IMR-90 (cell line): ENCODE data around the gene USP32. TPM values are rescaled to one million over a fixed set of nuclear protein-coding genes. Genes with fewer than 3 reads are reported as not detected.
A peak's percentile ranks its signal among the peaks of the same experiment; 100 is the strongest.

Experiments
- ATAC-seq: fragments of 200-7000 bp; cut with Tn5 transposase; 2 replicates; pipeline ENCODE4 v1.9.1; 2020; ENCODE audit warnings: low read depth, mild to moderate bottlenecking, moderate library complexity
- BruUV-seq: library from RNA; stranded (reverse); fragments of 400-500 nt; replicated peaks from 2 replicates; lab custom pipeline; 2021; lab: Mats Ljungman, UMichigan
- CTCF ChIA-PET: fragments of 300-600 bp; formaldehyde crosslinking; extraction: SDS; loops from one replicate; lab custom pipeline; 2021; ENCODE audit warnings: antibody characterized with exemption; lab: Yijun Ruan, JAX
- POLR2A ChIA-PET: fragments of 300-600 bp; sonication (Branson Sonifier 250); formaldehyde crosslinking; loops from one replicate; lab custom pipeline; 2022; ENCODE audit warnings: antibody characterized with exemption; ENCODE audit not compliant: unreplicated experiment; lab: Charles Lee
- DNase-seq: peaks from one replicate; pipeline ENCODE4 v3.0.0; 2013
- H2AFZ ChIP-seq: replicated peaks from 2 replicates; pipeline ENCODE3; 2013; ENCODE audit warnings: low read length, mild to moderate bottlenecking; ENCODE audit not compliant: poor library complexity
- H2AK5ac ChIP-seq: 2 replicates; pipeline ENCODE4 v1.6.1; 2013; ENCODE audit warnings: low read depth, low read length, inconsistent platforms
- H2AK9ac ChIP-seq: replicated peaks from 2 replicates; pipeline ENCODE3; 2013; ENCODE audit warnings: mild to moderate bottlenecking, low read depth, low read length, moderate library complexity; ENCODE audit not compliant: poor library complexity
- H2BK120ac ChIP-seq: 2 replicates; pipeline ENCODE4 v1.6.1; 2013; ENCODE audit warnings: low read depth, low read length, inconsistent platforms
- H2BK15ac ChIP-seq: 3 replicates; pipeline ENCODE4 v1.6.1; 2013; ENCODE audit warnings: low read depth, low read length, inconsistent platforms
- H2BK20ac ChIP-seq: 2 replicates; pipeline ENCODE4 v1.6.1; 2013; ENCODE audit warnings: low read depth, mild to moderate bottlenecking, inconsistent platforms, low read length, moderate library complexity
- H2BK5ac ChIP-seq: 2 replicates; pipeline ENCODE4 v1.6.1; 2013; ENCODE audit warnings: mild to moderate bottlenecking, low read depth, low read length, inconsistent platforms; ENCODE audit not compliant: poor library complexity, severe bottlenecking
- H3K14ac ChIP-seq: replicated peaks from 2 replicates; pipeline ENCODE4 v1.6.1; 2013; ENCODE audit warnings: low read depth, low read length, inconsistent platforms
- H3K18ac ChIP-seq: 2 replicates; pipeline ENCODE4 v1.6.1; 2013; ENCODE audit warnings: low read depth, low read length, control low read depth
- H3K23ac ChIP-seq: 2 replicates; pipeline ENCODE4 v1.6.1; 2013; ENCODE audit warnings: low read depth, low read length, inconsistent platforms
- H3K27ac ChIP-seq: 2 replicates; pipeline ENCODE4 v1.5.1; 2013; ENCODE audit warnings: mild to moderate bottlenecking, control low read depth, low read length; ENCODE audit not compliant: insufficient read depth
- H3K27me3 ChIP-seq: 2 replicates; pipeline ENCODE4 v1.6.1; 2013; ENCODE audit warnings: low read length; ENCODE audit not compliant: control insufficient read depth, insufficient read depth
- H3K36me3 ChIP-seq: 2 replicates; pipeline ENCODE4 v1.6.1; 2013; ENCODE audit warnings: low read length, mixed read lengths; ENCODE audit not compliant: control insufficient read depth, insufficient read depth
- H3K4ac ChIP-seq: 2 replicates; pipeline ENCODE4 v1.6.1; 2013; ENCODE audit warnings: low read depth, low read length, inconsistent platforms
- H3K4me1 ChIP-seq: 2 replicates; pipeline ENCODE4 v1.6.1; 2013; ENCODE audit warnings: low read length, mixed read lengths; ENCODE audit not compliant: control insufficient read depth, insufficient read depth
- H3K4me2 ChIP-seq: 2 replicates; pipeline ENCODE4 v1.6.1; 2013; ENCODE audit warnings: low read depth, mild to moderate bottlenecking, control low read depth, low read length, moderate library complexity
- H3K4me3 ChIP-seq: 2 replicates; pipeline ENCODE4 v1.5.1; 2013; ENCODE audit warnings: low read depth, mild to moderate bottlenecking, control low read depth, low read length, moderate library complexity; ENCODE audit not compliant: insufficient read depth
- H3K56ac ChIP-seq: 2 replicates; pipeline ENCODE4 v1.6.1; 2013; ENCODE audit warnings: low read length, inconsistent platforms; ENCODE audit not compliant: insufficient read depth; ENCODE audit errors: extremely low read depth
- H3K79me1 ChIP-seq, 2 experiments: 2 replicates each; pipeline ENCODE4 v1.6.1; 2013; ENCODE audit warnings: low read length in 2 of 2, inconsistent platforms in 1 of 2, low read depth in 1 of 2
- H3K9ac ChIP-seq: 2 replicates; pipeline ENCODE4 v1.6.1; 2013; ENCODE audit warnings: low read depth, low read length, control low read depth
- H3K9me1 ChIP-seq: 2 replicates; pipeline ENCODE4 v1.6.1; 2013; ENCODE audit warnings: low read length, inconsistent platforms; ENCODE audit not compliant: insufficient read depth
- H3K9me3 ChIP-seq: 2 replicates; pipeline ENCODE4 v1.6.1; 2013; ENCODE audit warnings: low read length; ENCODE audit not compliant: control insufficient read depth, insufficient read depth
- H4K20me1 ChIP-seq: 2 replicates; pipeline ENCODE4 v1.6.1; 2013; ENCODE audit warnings: low read length, inconsistent platforms; ENCODE audit not compliant: insufficient read depth
- H4K5ac ChIP-seq: 2 replicates; pipeline ENCODE4 v1.6.1; 2013; ENCODE audit warnings: mild to moderate bottlenecking, low read depth, low read length, control low read depth
- H4K8ac ChIP-seq, 2 experiments: 2 replicates each; pipeline ENCODE4 v1.6.1; 2013; ENCODE audit warnings: low read depth in 2 of 2, low read length in 2 of 2, control low read depth in 1 of 2, inconsistent platforms in 1 of 2
- H4K91ac ChIP-seq: 2 replicates; pipeline ENCODE4 v1.6.1; 2013; ENCODE audit warnings: low read depth, low read length, inconsistent platforms; ENCODE audit not compliant: insufficient read depth
- CHD1 ChIP-seq: IDR thresholded peaks from 2 replicates; pipeline ENCODE4 v1.6.1; 2012; ENCODE audit warnings: low read depth, low read length, improper control_type of control experiment
- ELK1 ChIP-seq: fragments of 150-350 bp; IDR thresholded peaks from 2 replicates; pipeline ENCODE4 v1.6.1; 2016; ENCODE audit warnings: low read depth, mild to moderate bottlenecking, low read length, moderate library complexity, borderline replicate concordance
- FOS ChIP-seq: fragments of 150-350 bp; IDR thresholded peaks from 2 replicates; pipeline ENCODE4 v1.6.1; 2016; ENCODE audit warnings: low read depth, low read length
- MAZ ChIP-seq: IDR thresholded peaks from 2 replicates; pipeline ENCODE4 v1.6.1; 2012; ENCODE audit warnings: low read depth, mild to moderate bottlenecking, low read length, improper control_type of control experiment, moderate library complexity, borderline replicate concordance
- MXI1 ChIP-seq: IDR thresholded peaks from 2 replicates; pipeline ENCODE4 v1.6.1; 2012; ENCODE audit warnings: low read depth, mild to moderate bottlenecking, low read length, moderate library complexity, borderline replicate concordance
- NFE2L2 ChIP-seq: fragments of 150-350 bp; IDR thresholded peaks from 2 replicates; pipeline ENCODE4 v1.6.1; 2016; ENCODE audit warnings: low read depth, mild to moderate bottlenecking, low read length
- POLR2A ChIP-seq: IDR thresholded peaks from 2 replicates; pipeline ENCODE4 v1.6.1; 2012; ENCODE audit warnings: mild to moderate bottlenecking, low read depth, low read length
- RAD21 ChIP-seq: IDR thresholded peaks from 2 replicates; pipeline ENCODE4 v1.6.1; 2012; ENCODE audit warnings: low read length, improper control_type of control experiment
- RCOR1 ChIP-seq: IDR thresholded peaks from 2 replicates; pipeline ENCODE4 v1.6.1; 2012; ENCODE audit warnings: mild to moderate bottlenecking, low read length, improper control_type of control experiment; ENCODE audit not compliant: insufficient replicate concordance
- RFX5 ChIP-seq: IDR thresholded peaks from 2 replicates; pipeline ENCODE4 v1.8.0; 2012; ENCODE audit warnings: low read depth, mild to moderate bottlenecking, low read length, moderate library complexity
- SMC3 ChIP-seq: fragments of 150-350 bp; IDR thresholded peaks from 2 replicates; pipeline ENCODE4 v1.6.1; 2016; ENCODE audit warnings: low read depth, mild to moderate bottlenecking, antibody characterized with exemption, low read length, moderate library complexity
- USF2 ChIP-seq: fragments of 150-350 bp; IDR thresholded peaks from 2 replicates; pipeline ENCODE4 v1.6.1; 2017; ENCODE audit warnings: mild to moderate bottlenecking, antibody characterized with exemption, low read length, low read depth
- dilution Hi-C: fragments of 300-500 bp; cut with HindIII; formaldehyde crosslinking; loops from one replicate; pipeline ENCODE4 v1.14.3; 2018; ENCODE audit warnings: low sequenced_read_pairs; ENCODE audit not compliant: unreplicated experiment
- in situ Hi-C: fragments of 300-500 bp; cut with MboI; formaldehyde crosslinking; loops from 3 replicates; pipeline ENCODE4 v1.14.3; 2019; ENCODE audit warnings: low sequenced_read_pairs, inconsistent platforms, mixed read lengths
- intact Hi-C: fragments of 100-400 bp; cut with micrococcal nuclease; formaldehyde crosslinking; loops from 2 replicates; pipeline ENCODE4 v1.10.0; 2022
- polyA plus RNA-seq, 3 experiments: library from polyadenylated mRNA; depleted of rRNA; stranded (reverse); fragments of >200 nt; gene quantifications; 2 replicates each; pipeline ENCODE4 v1.2.3, GENCODE V29; 2012; ENCODE audit warnings: low replicate concordance in 1 of 3
- total RNA-seq: library from RNA; depleted of rRNA; stranded (reverse); fragments of >200 nt; gene quantifications from 2 replicates; pipeline ENCODE4 v1.2.3, GENCODE V29; 2012

USP32 gene
- total and polyA plus RNA-seq, 2 of the 4 experiments (the other 2 are of a cell fraction): 16.8 to 46.8 TPM

GRCh38 chr17:60249290-60249826 is 142.6 kb downstream of the USP32 start:
- ATAC-seq (peak; percentile 75), DNase-seq (peak; percentile 51)
- H2BK20ac ChIP-seq: no peak overlapping the region
- peak overlapping the region; percentile 18; the same call in 1 of the 2 replicates for H3K14ac ChIP-seq
- no peak overlapping the region for H3K4me3 ChIP-seq
- no peak for TF ChIP-seq RAD21
- no peak for TF ChIP-seq USF2
- no peak for TF ChIP-seq RFX5
- TF ChIP-seq MXI1: no peak
- TF ChIP-seq MAZ: no peak
- TF ChIP-seq ELK1: no peak
- no peak for TF ChIP-seq SMC3
- TF ChIP-seq CHD1: no peak
- TF ChIP-seq FOS: no peak
- no peak for TF ChIP-seq NFE2L2
- TF ChIP-seq POLR2A: no peak
- no peak for TF ChIP-seq RCOR1
- ChIA-PET POLR2A (no interaction called here), CTCF (interaction anchor here (1.2 kb wide), 1 partner anchor 17 kb away, joined by 3 read pairs; no protein-coding TSS in a partner anchor)
- H3K4me1 ChIP-seq: peaks cover 3% of the 10 kb centered on the region
- no peak overlapping the region; the same call in 1 of the 2 replicates for H3K56ac ChIP-seq
- H4K5ac ChIP-seq: peak overlapping the region; percentile 45; the same call in 1 of the 2 replicates
- peak overlapping the region; percentile 67; the same call in 1 of the 2 replicates for H4K91ac ChIP-seq
- H3K27me3 ChIP-seq: no peaks in the 10 kb centered on the region
- peaks cover 9% of the 10 kb centered on the region; the same call in 1 of the 2 replicates for H3K9me1 ChIP-seq
- H4K8ac ChIP-seq: peak overlapping the region in 1 of 2 experiments; percentile 4; a peak in 1 of 4 replicates
- H3K18ac ChIP-seq: peak overlapping the region; percentile 85
- H2AFZ ChIP-seq: no peak overlapping the region
- dilution Hi-C loops: no loop called here
- intact Hi-C loops: no loop called here
- H4K20me1 ChIP-seq: no peaks in the 10 kb centered on the region
- 0 out of 2 replicates have a peak overlapping the region, but pooled peaks have one; percentile 6 for H3K23ac ChIP-seq
- H2BK5ac ChIP-seq: peak overlapping the region; percentile 83
- H3K27ac ChIP-seq: peak overlapping the region; percentile 88; the same call in 1 of the 2 replicates
- peaks cover 2% of the 10 kb centered on the region for H3K9me3 ChIP-seq
- 0 out of 3 replicates have a peak overlapping the region, but pooled peaks have one; percentile 13 for H2BK15ac ChIP-seq
- no peak overlapping the region for H3K9ac ChIP-seq
- in situ Hi-C loops: no loop called here
- H2AK5ac ChIP-seq: 0 out of 2 replicates have a peak overlapping the region, but pooled peaks have one; percentile 13
- no TSS peak for BruUV-seq
- H2BK120ac ChIP-seq: peak overlapping the region; percentile 38
- peaks cover 9% of the 10 kb centered on the region for H3K36me3 ChIP-seq
- H3K4me2 ChIP-seq: peak overlapping the region; percentile 41; the same call in 1 of the 2 replicates
- peak overlapping the region; percentile 4; the same call in 1 of the 2 replicates for H3K4ac ChIP-seq
- peaks cover 0 to 10% of the 10 kb centered on the region in 2 experiments; a peak in 3 of 4 replicates for H3K79me1 ChIP-seq
- no peak overlapping the region for H2AK9ac ChIP-seq
